NB4 (cell line): ENCODE results near the gene SDK2.

ENCODE experiments used
- CTCF ChIP-seq: IDR thresholded peaks from one replicate; pipeline ENCODE4 v1.5.1; 2012; ENCODE audit warnings: low read depth, low read length
- MYC ChIP-seq: IDR thresholded peaks from 2 replicates; pipeline ENCODE4 v1.6.1; 2011; ENCODE audit warnings: low read depth, low read length
- POLR2A ChIP-seq: IDR thresholded peaks from 2 replicates; pipeline ENCODE4 v1.6.1; 2011; ENCODE audit warnings: mild to moderate bottlenecking; ENCODE audit not compliant: insufficient read length; ENCODE audit errors: extremely low read depth
- TF ChIP-seq, protein P1 (sequence below): IDR thresholded peaks from 2 replicates; pipeline ENCODE4 v1.6.1; 2011; ENCODE audit warnings: low read depth, low read length

GRCh38 chr17:73492125-73492820 lies 152.0 kb downstream of the SDK2 start:
- no peak for TF ChIP-seq CTCF
- no peak for TF ChIP-seq MYC
- TF ChIP-seq POLR2A: no peak
- TF ChIP-seq, protein P1, sequence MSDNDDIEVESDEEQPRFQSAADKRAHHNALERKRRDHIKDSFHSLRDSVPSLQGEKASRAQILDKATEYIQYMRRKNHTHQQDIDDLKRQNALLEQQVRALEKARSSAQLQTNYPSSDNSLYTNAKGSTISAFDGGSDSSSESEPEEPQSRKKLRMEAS: no peak
